Esophagus (tissue), 2 donors: ENCODE results near the gene COL18A1. TPM values are rescaled to one million over a fixed set of nuclear protein-coding genes. Genes with fewer than 3 reads are reported as not detected.
A peak's percentile ranks its signal among the peaks of the same experiment; 100 is the strongest.

Experiments
- H3K27ac ChIP-seq, 2 donors: one replicate each; pipeline ENCODE4 v1.5.1; 2013; ENCODE audit warnings: low read depth in 2 of 2, mild to moderate bottlenecking in 2 of 2, inconsistent platforms in 1 of 2, low read length in 1 of 2, moderate library complexity in 1 of 2
- H3K27me3 ChIP-seq, 2 donors: one replicate each; pipeline ENCODE4 v1.6.1; 2013; ENCODE audit warnings: low read length in 2 of 2, control low read depth in 1 of 2, mild to moderate bottlenecking in 1 of 2; ENCODE audit not compliant: insufficient read depth in 2 of 2, control insufficient read depth in 1 of 2
- H3K36me3 ChIP-seq, 2 donors: one replicate each; pipeline ENCODE4 v1.6.1; 2013; ENCODE audit warnings: low read length in 1 of 2; ENCODE audit not compliant: control insufficient read depth in 2 of 2, insufficient read depth in 2 of 2
- H3K4me1 ChIP-seq, 2 donors: one replicate each; pipeline ENCODE4 v1.6.1; 2013; ENCODE audit warnings: low read length in 1 of 2; ENCODE audit not compliant: control insufficient read depth in 2 of 2, insufficient read depth in 2 of 2
- H3K4me3 ChIP-seq, 2 donors: one replicate each; pipeline ENCODE4 v1.5.1; 2013; ENCODE audit warnings: low read length in 2 of 2, mild to moderate bottlenecking in 2 of 2, low read depth in 1 of 2, moderate library complexity in 1 of 2
- H3K9me3 ChIP-seq, 2 donors: one replicate each; pipeline ENCODE4 v1.6.1; 2013; ENCODE audit warnings: mild to moderate bottlenecking in 2 of 2, low read depth in 1 of 2, low read length in 1 of 2, moderate library complexity in 1 of 2; ENCODE audit not compliant: control insufficient read depth in 2 of 2, insufficient read depth in 1 of 2
- WGBS, 2 donors: extraction: QIAGEN DNeasy Blood & Tissue Kit; methylation state at CpG; one replicate each; pipeline ENCODE4 v1.1.7; 2013; 5-methylcytosine and 5-hydroxymethylcytosine counted together
- polyA plus RNA-seq, 2 donors: library from polyadenylated mRNA; stranded (reverse); fragments of 200-250 nt; gene quantifications; one replicate each; pipeline ENCODE4 v1.2.3, GENCODE V29; 2013
- donor health status: healthy with polysubstance abuse.
- donor health status: Bipolar disorder and iron deficiency.

COL18A1 gene
- polyA plus RNA-seq, 2 donors: 29.7 to 29.9 TPM

GRCh38 chr21:45454060-45454925 is 49.3 kb downstream of the COL18A1 start:
- peak overlapping the region; percentile 34 to 65 for H3K27ac ChIP-seq
- peaks cover 10 to 42% of the 10 kb centered on the region in 2 donors for H3K4me1 ChIP-seq
- H3K36me3 ChIP-seq: no peaks in the 10 kb centered on the region
- no peak overlapping the region for H3K4me3 ChIP-seq
- H3K27me3 ChIP-seq: no peaks in the 10 kb centered on the region
- 39 to 45% methylated on average over 24 of the region's 24 CpGs for WGBS, 2 donors
- no peaks in the 10 kb centered on the region for H3K9me3 ChIP-seq

- peak overlapping the region; percentile 31 to 39 for H3K4me3 ChIP-seq
- 22 to 25% methylated on average over 22 to 23 of the region's 23 CpGs for WGBS, 2 donors
- peaks cover 0 to 2% of the 10 kb centered on the region in 2 donors for H3K36me3 ChIP-seq
Observed at GRCh38 chr21:45454926-45455673, 50.1 kb downstream of the COL18A1 start.

GRCh38 chr21:45455674-45456583 is 51.0 kb downstream of the COL18A1 start:
- Histone ChIP-seq H3K27me3 (no peaks in the 10 kb centered on the region), H3K36me3 (peaks cover 0 to 2% of the 10 kb centered on the region in 2 donors), H3K27ac (peak overlapping the region in 1 of 2 donors; percentile 44), H3K4me3 (peak overlapping the region; percentile 31 to 39), H3K9me3 (no peaks in the 10 kb centered on the region), H3K4me1 (peaks cover 10 to 42% of the 10 kb centered on the region in 2 donors)
- WGBS, 2 donors: 45 to 61% methylated on average over 46 to 47 of the region's 47 CpGs

More at GRCh38 chr21:45454926-45455673, 50.1 kb downstream of the COL18A1 start:
- Histone ChIP-seq H3K27ac (peak overlapping the region in 1 of 2 donors; percentile 44), H3K4me1 (peaks cover 10 to 42% of the 10 kb centered on the region in 2 donors), H3K27me3 (no peaks in the 10 kb centered on the region), H3K9me3 (no peaks in the 10 kb centered on the region)

GRCh38 chr21:45456584-45457160 is 51.7 kb downstream of the COL18A1 start:
- Histone ChIP-seq H3K4me3 (peak overlapping the region in 1 of 2 donors; percentile 15), H3K36me3 (peaks cover 0 to 2% of the 10 kb centered on the region in 2 donors), H3K4me1 (peaks cover 10 to 42% of the 10 kb centered on the region in 2 donors), H3K27me3 (no peaks in the 10 kb centered on the region), H3K27ac (no peak overlapping the region), H3K9me3 (no peaks in the 10 kb centered on the region)
- 58 to 63% methylated on average over 36 to 38 of the region's 38 CpGs for WGBS, 2 donors

- H3K4me1 ChIP-seq: peaks cover 10 to 42% of the 10 kb centered on the region in 2 donors
- no peak overlapping the region for H3K27ac ChIP-seq
- H3K9me3 ChIP-seq: no peaks in the 10 kb centered on the region
- peak overlapping the region in 1 of 2 donors; percentile 15 for H3K4me3 ChIP-seq
- peaks cover 0 to 2% of the 10 kb centered on the region in 2 donors for H3K36me3 ChIP-seq
- 64 to 72% methylated on average over 21 to 25 of the region's 25 CpGs for WGBS, 2 donors
- H3K27me3 ChIP-seq: no peaks in the 10 kb centered on the region
Observed at GRCh38 chr21:45457161-45457831, 52.3 kb downstream of the COL18A1 start.

GRCh38 chr21:45457832-45458172 is 52.8 kb downstream of the COL18A1 start:
- no peak overlapping the region for H3K4me3 ChIP-seq
- no peaks in the 10 kb centered on the region for H3K9me3 ChIP-seq
- peaks cover 10 to 42% of the 10 kb centered on the region in 2 donors for H3K4me1 ChIP-seq
- 48 to 71% methylated on average over 8 to 9 of the region's 9 CpGs for WGBS, 2 donors
- no peaks in the 10 kb centered on the region for H3K27me3 ChIP-seq
- H3K36me3 ChIP-seq: peaks cover 0 to 2% of the 10 kb centered on the region in 2 donors
- no peak overlapping the region for H3K27ac ChIP-seq

GRCh38 chr21:45458281-45459170 is 53.6 kb downstream of the COL18A1 start:
- Histone ChIP-seq H3K9me3 (no peaks in the 10 kb centered on the region), H3K36me3 (peaks cover 0 to 2% of the 10 kb centered on the region in 2 donors), H3K4me3 (no peak overlapping the region), H3K27ac (no peak overlapping the region), H3K4me1 (peaks cover 10 to 36% of the 10 kb centered on the region in 2 donors), H3K27me3 (no peaks in the 10 kb centered on the region)
- WGBS, 2 donors: 66 to 70% methylated on average over 30 of the region's 30 CpGs
